Psoas muscle (tissue), 8 donors: ENCODE results near the gene TRAIP. TPM values are rescaled to one million over a fixed set of nuclear protein-coding genes. Genes with fewer than 3 reads are reported as not detected.

Experiments used
- ATAC-seq, 4 donors: fragments of 200-7000 bp; cut with Tn5 transposase; one replicate each; pipeline ENCODE4 v1.9.1; 2020; ENCODE audit warnings: moderate library complexity in 3 of 4, mild to moderate bottlenecking in 2 of 4
- DNase-seq, 2 donors: peaks; one replicate each; pipeline ENCODE4 v3.0.0-alpha.2; 2020
- H3K27ac ChIP-seq: fragments of 200-600 bp; one replicate; pipeline ENCODE4 v1.8.0; 2022
- H3K27me3 ChIP-seq, 3 donors: fragments of 200-600 bp in 1 of 3; one replicate each; pipeline versions ENCODE4 v1.6.1 to v1.8.0; 2013 to 2022; ENCODE audit warnings: low read length in 2 of 3, mild to moderate bottlenecking in 2 of 3, moderate library complexity in 1 of 3; ENCODE audit not compliant: insufficient read depth in 3 of 3
- H3K36me3 ChIP-seq, 2 donors: fragments of 200-600 bp in 1 of 2; one replicate each; pipeline versions ENCODE4 v1.6.1 to v1.8.0; 2013 to 2022; ENCODE audit warnings: low read depth in 1 of 2, mild to moderate bottlenecking in 1 of 2, moderate library complexity in 1 of 2; ENCODE audit not compliant: insufficient read depth in 1 of 2
- H3K4me1 ChIP-seq: fragments of 200-600 bp; one replicate; pipeline ENCODE4 v1.8.0; 2022
- H3K4me3 ChIP-seq: fragments of 200-600 bp; one replicate; pipeline ENCODE4 v1.8.0; 2022; ENCODE audit warnings: mild to moderate bottlenecking
- H3K9me3 ChIP-seq: fragments of 200-600 bp; one replicate; pipeline ENCODE4 v1.8.0; 2022
- WGBS, 3 donors: extraction: QIAGEN DNeasy Blood & Tissue Kit; methylation state at CpG; one replicate each; pipeline versions ENCODE4 v1.1.6 to v1.1.7; 2013; 5-methylcytosine and 5-hydroxymethylcytosine counted together
- intact Hi-C, 2 donors: fragments of 100-400 bp; cut with DNase I; formaldehyde crosslinking; loops; one replicate each; pipeline versions ENCODE4 v1.11.0 to v1.14.2; 2022
- polyA plus RNA-seq, 3 donors: library from polyadenylated mRNA; stranded (reverse); fragments of 200-250 nt; gene quantifications; one replicate each; pipeline ENCODE4 v1.2.3, GENCODE V29; 2013
- total RNA-seq, 4 donors: library from RNA; stranded (reverse); fragmentation: NEBNext Ultra II Directional in 2 of 4; extraction: Animal tissue kit (Norgen Biotek cat#: 25700) in 2 of 4; gene quantifications; one replicate each; pipeline versions ENCODE4 v1.2.1 to v1.2.4, GENCODE V29; 2021 to 2023
- TF ChIP-seq, protein P1 (sequence below): fragments of 200-600 bp; IDR thresholded peaks from one replicate; pipeline ENCODE4 v1.8.0; 2022; ENCODE audit warnings: antibody characterized with exemption
- donor health status: healthy with polysubstance abuse.
- donor health status: DM: no; HTN: no; CAD: no; lungs with moderate emphysema.
- donor health status: Bipolar disorder and iron deficiency.
- donor health status: healthy.
- donor health status: DM: yes; HTN: yes; CAD: no.
- donor health status: DM: no; HTN: no; CAD: no.
- donor health status: DM: no; HTN: no; CAD: no.
- donor health status: DM: yes; HTN: yes; CAD: no.

TRAIP gene
- total and polyA plus RNA-seq, 7 donors, result 0.36 to 4.6 (median 1.2) TPM

DNA sequence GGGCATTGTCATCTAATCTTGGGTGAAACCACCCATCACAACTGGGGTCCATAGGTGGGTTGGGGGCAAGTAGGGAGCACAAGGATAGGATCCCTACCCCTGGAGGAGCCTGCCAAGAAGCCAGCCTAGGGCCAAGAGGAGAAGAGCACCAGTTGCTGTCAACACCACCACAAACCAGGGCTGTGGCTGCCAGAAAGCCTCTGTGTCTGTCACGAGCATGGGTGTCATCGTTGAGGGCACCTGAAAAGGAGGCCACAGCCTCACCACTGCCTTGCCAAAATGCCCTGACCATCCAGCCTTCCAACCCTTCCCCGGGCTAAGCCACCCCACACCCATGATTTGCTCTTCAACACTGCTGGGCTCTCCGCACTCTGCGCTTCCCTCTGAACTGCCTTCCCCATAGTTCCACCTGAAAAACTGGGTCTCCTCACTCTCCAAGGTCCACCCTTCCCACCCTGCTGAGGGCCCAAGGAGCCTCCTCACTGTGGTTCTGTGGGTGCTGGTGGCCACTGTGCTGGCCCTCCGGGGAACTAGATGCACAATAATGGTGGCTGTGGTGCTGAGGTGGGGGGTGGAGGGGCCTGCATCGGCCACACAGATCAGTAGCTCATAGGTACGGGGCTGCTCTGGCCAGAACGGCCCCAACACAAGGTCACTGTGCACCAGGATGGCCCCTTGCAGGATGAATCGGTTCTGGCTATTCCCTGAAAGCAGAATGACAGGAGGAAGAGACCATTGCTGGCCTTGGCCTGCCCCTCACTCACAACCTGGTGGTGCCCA, 63.8 kb downstream of the TRAIP start:
- ATAC-seq, result no peak
- 83 to 91% (median 85%) methylated on average over 9 to 10 of the region's 10 CpGs for WGBS, 3 donors
- TF ChIP-seq, protein P1, sequence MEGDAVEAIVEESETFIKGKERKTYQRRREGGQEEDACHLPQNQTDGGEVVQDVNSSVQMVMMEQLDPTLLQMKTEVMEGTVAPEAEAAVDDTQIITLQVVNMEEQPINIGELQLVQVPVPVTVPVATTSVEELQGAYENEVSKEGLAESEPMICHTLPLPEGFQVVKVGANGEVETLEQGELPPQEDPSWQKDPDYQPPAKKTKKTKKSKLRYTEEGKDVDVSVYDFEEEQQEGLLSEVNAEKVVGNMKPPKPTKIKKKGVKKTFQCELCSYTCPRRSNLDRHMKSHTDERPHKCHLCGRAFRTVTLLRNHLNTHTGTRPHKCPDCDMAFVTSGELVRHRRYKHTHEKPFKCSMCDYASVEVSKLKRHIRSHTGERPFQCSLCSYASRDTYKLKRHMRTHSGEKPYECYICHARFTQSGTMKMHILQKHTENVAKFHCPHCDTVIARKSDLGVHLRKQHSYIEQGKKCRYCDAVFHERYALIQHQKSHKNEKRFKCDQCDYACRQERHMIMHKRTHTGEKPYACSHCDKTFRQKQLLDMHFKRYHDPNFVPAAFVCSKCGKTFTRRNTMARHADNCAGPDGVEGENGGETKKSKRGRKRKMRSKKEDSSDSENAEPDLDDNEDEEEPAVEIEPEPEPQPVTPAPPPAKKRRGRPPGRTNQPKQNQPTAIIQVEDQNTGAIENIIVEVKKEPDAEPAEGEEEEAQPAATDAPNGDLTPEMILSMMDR, result no peak
- Histone ChIP-seq H3K27me3 (no peaks in the 10 kb centered on the region), H3K27ac (no peak overlapping the region), H3K4me3 (no peak overlapping the region), H3K36me3 (no peaks in the 10 kb centered on the region), H3K9me3 (no peaks in the 10 kb centered on the region), H3K4me1 (no peaks in the 10 kb centered on the region)
- no peak for DNase-seq
- intact Hi-C loops, result no loop called here

DNA sequence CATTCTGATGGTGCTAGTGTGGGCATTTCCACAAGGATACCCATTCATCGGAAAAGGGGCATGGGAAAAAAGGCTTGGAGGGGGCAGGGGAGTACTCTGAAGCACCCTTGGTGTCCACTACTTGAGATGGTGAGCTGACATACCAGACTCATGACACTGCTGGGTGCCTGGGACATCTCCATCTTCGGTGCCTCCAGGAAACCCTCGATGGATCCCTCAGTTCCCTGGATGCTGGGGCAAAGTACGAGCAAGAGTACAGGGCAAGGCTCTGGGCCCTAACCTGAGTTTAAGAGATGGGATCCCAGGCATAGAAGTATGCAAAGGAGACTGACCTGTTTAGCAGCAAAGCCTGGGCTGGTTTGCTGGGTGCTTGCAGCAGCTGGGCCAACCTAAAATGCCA, 64.8 kb downstream of the TRAIP start:
- intact Hi-C loops, result no loop called here
- Histone ChIP-seq H3K27me3 (no peaks in the 10 kb centered on the region), H3K4me1 (peaks cover 5% of the 10 kb centered on the region), H3K9me3 (no peaks in the 10 kb centered on the region), H3K4me3 (no peak overlapping the region), H3K27ac (no peak overlapping the region), H3K36me3 (no peaks in the 10 kb centered on the region)
- WGBS, 3 donors, result 86 to 93% (median 87%) methylated on average over 4 of the region's 4 CpGs
- ATAC-seq (no peak), DNase-seq (no peak)
- TF ChIP-seq, protein P1, result no peak

DNA sequence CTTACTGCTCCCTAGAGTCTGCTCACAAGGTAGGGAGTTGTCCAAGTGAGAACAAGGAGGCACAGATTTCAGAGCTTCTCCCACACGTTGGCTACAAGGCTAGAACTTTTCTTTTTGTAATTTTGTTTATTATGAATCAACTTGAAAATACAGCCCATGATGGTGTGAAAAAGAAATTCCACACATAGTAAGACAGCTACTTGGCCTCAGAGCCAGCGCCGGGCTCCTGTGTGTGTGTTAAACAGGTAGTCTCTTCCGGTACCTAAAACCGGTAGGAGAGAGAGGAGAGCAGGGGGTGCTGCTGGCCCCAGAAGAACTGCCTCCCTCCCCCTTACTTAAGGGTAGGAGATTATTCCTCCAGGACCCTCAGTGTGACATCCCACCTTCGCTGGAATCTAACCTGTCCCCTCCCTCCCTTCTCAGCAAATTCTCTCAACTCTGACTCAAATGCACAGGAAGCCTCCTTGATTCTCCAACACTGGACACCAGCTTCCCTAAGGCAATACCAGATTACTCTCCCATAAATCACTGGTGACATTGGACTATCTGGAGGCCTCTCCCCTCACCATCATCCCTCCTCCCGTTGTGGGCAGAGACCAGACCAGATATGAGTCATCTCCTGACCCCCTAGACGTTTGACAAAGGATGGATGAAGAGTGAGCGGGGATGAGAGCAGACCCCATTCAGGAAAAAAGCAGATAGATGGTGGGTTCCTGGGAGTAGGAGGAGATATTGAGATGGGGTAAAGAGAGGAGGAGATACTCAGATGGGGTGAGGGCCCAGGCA, 65.5 kb downstream of the TRAIP start:
- WGBS, 3 donors, result 65 to 68% (median 67%) methylated on average over 9 of the region's 9 CpGs
- TF ChIP-seq, protein P1, result no peak
- no peak overlapping the region for H3K27ac ChIP-seq
- peaks cover 5% of the 10 kb centered on the region for H3K4me1 ChIP-seq
- H3K4me3 ChIP-seq, result no peak overlapping the region
- no peaks in the 10 kb centered on the region for H3K36me3 ChIP-seq
- DNase-seq (no peak), ATAC-seq (no peak)
- intact Hi-C loops, result no loop called here
- H3K9me3 ChIP-seq, result no peaks in the 10 kb centered on the region
- H3K27me3 ChIP-seq, result no peaks in the 10 kb centered on the region

DNA sequence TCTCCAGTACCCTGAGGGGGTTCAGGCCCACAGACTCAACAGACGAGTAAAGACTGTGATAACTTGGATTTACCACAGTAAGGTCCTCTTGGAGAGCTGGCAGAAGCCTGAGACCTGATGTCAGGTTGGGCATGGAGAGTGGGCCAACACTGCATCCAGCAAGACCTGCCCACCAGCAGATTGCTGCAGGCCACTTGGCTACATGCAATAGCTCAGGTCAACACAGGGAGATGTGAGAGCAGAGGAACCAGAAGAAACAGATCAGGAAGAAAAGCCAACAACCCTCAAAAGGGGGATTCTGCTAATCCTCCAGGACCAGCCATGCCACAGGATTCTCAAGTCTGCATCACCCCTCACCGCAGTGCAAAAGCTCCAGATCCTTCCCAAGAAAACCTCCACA, 68.3 kb downstream of the TRAIP start:
- peaks cover 0 to 17% of the 10 kb centered on the region in 2 donors for H3K36me3 ChIP-seq
- no peak overlapping the region for H3K27ac ChIP-seq
- no peaks in the 10 kb centered on the region for H3K27me3 ChIP-seq
- H3K4me1 ChIP-seq, result peaks cover 19% of the 10 kb centered on the region
- no peak for DNase-seq
- H3K9me3 ChIP-seq, result no peaks in the 10 kb centered on the region
- 92 to 100% (median 98%) methylated on average over 2 of the region's 2 CpGs for WGBS, 3 donors
- no peak overlapping the region for H3K4me3 ChIP-seq
- TF ChIP-seq, protein P1, result no peak
- intact Hi-C loops, result no loop called here
- ATAC-seq, result no peak
